Ovary (tissue), 3 donors: ENCODE results near the gene STAT5A.

Experiments
- EP300 ChIP-seq: sonication (generic); formaldehyde crosslinking; IDR thresholded peaks from one replicate; pipeline ENCODE4 v1.6.1; 2017; ENCODE audit warnings: antibody characterized with exemption
- POLR2A ChIP-seq: fragments of 450-650 bp; IDR thresholded peaks from one replicate; pipeline ENCODE4 v1.6.1; 2017; ENCODE audit warnings: antibody characterized with exemption, mild to moderate bottlenecking, moderate library complexity
- TF ChIP-seq, protein P1 (sequence below), 3 donors: fragments of 450-650 bp in 2 of 3; fragments of 200-600 bp in 1 of 3; IDR thresholded peaks; one replicate each; pipeline versions ENCODE4 v1.5.1 to v1.8.0; 2016 to 2022; ENCODE audit warnings: antibody characterized with exemption in 3 of 3, mild to moderate bottlenecking in 1 of 3
- donor health status: DM: no; HTN: no; CAD: no.

DNA sequence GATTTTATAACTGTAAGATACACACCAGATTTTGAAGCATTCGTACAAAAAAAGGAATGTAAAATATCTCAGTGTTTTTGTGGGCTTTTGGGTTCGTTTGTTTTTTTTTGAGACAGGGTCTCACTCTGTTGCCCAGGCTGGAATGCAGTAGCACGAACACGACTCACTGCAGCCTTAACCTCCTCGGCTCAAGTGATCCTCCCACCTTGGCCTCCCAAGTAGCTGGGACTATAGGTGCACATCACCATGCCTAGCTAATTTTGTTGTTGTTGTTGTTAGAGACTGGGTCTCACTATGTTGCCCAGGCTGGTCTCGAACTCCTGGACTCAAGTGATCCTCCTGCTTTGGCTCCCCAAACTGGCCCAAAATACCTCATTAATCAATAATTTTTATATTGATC is 28.0 kb upstream of the STAT5A start:
- no peak for TF ChIP-seq EP300
- TF ChIP-seq, protein P1, sequence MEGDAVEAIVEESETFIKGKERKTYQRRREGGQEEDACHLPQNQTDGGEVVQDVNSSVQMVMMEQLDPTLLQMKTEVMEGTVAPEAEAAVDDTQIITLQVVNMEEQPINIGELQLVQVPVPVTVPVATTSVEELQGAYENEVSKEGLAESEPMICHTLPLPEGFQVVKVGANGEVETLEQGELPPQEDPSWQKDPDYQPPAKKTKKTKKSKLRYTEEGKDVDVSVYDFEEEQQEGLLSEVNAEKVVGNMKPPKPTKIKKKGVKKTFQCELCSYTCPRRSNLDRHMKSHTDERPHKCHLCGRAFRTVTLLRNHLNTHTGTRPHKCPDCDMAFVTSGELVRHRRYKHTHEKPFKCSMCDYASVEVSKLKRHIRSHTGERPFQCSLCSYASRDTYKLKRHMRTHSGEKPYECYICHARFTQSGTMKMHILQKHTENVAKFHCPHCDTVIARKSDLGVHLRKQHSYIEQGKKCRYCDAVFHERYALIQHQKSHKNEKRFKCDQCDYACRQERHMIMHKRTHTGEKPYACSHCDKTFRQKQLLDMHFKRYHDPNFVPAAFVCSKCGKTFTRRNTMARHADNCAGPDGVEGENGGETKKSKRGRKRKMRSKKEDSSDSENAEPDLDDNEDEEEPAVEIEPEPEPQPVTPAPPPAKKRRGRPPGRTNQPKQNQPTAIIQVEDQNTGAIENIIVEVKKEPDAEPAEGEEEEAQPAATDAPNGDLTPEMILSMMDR (IDR thresholded peaks at IDR 0.05) = no peak
- TF ChIP-seq POLR2A = no peak
